GM20000 (cell line): Measurements from ENCODE around the gene CLPTM1L.

Experiments
- DNase-seq: peaks from one replicate; pipeline ENCODE4 v3.0.0; 2012; ENCODE audit warnings: low spot score
- TF ChIP-seq, protein P1 (sequence below): IDR thresholded peaks from 2 replicates; pipeline ENCODE4 v1.5.1; 2012; ENCODE audit warnings: mild to moderate bottlenecking, control low read depth; ENCODE audit errors: extremely low read depth, missing control alignments

CLPTM1L gene

DNA sequence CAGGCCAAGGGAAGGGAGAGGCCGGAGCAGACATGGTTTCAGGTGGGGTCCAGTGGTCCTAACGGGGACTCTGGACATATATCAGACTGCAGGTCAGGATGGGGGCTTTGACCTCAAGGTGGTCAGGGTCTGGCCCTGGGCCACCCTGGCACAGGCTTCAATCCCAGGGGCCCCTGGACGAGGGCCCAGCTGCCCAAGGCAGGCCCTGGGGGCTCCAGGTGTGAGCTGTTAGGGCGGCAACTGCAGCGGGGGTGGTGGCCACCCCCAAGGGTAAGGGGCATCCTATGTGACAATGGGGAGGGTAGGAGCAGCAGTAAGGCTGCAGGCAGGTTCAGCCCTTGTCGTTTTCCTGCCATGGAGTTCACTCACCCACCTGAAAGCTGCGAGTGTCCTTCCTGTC lies 45.4 kb upstream of the CLPTM1L start:
- TF ChIP-seq, protein P1, sequence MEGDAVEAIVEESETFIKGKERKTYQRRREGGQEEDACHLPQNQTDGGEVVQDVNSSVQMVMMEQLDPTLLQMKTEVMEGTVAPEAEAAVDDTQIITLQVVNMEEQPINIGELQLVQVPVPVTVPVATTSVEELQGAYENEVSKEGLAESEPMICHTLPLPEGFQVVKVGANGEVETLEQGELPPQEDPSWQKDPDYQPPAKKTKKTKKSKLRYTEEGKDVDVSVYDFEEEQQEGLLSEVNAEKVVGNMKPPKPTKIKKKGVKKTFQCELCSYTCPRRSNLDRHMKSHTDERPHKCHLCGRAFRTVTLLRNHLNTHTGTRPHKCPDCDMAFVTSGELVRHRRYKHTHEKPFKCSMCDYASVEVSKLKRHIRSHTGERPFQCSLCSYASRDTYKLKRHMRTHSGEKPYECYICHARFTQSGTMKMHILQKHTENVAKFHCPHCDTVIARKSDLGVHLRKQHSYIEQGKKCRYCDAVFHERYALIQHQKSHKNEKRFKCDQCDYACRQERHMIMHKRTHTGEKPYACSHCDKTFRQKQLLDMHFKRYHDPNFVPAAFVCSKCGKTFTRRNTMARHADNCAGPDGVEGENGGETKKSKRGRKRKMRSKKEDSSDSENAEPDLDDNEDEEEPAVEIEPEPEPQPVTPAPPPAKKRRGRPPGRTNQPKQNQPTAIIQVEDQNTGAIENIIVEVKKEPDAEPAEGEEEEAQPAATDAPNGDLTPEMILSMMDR, result no peak
- DNase-seq, result no peak

- no peak for DNase-seq
- TF ChIP-seq, protein P1, result no peak
Observed at GRCh38 chr5:1388383-1388967, 43.6 kb upstream of the CLPTM1L start.

DNA sequence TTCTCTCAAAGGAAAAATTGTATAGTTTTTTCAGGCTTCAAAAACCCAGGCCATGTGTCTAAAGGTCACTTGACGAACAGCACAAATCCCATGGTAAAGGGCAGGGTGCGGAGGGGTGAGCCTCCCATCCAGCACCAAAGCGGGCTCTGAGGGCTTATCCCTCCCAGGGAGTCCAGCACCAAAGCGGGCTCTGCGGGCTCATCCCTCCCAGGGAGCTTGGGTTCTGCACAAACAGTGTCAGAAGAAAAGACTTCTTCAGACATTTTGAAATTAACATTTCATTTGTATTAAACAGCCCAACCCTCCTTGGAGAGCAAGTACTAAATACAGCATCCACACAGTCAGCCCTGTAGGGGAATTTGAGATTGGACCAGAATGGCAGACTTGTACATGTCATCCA lies 43.0 kb upstream of the CLPTM1L start:
- no peak for DNase-seq
- TF ChIP-seq, protein P1, result no peak

DNA sequence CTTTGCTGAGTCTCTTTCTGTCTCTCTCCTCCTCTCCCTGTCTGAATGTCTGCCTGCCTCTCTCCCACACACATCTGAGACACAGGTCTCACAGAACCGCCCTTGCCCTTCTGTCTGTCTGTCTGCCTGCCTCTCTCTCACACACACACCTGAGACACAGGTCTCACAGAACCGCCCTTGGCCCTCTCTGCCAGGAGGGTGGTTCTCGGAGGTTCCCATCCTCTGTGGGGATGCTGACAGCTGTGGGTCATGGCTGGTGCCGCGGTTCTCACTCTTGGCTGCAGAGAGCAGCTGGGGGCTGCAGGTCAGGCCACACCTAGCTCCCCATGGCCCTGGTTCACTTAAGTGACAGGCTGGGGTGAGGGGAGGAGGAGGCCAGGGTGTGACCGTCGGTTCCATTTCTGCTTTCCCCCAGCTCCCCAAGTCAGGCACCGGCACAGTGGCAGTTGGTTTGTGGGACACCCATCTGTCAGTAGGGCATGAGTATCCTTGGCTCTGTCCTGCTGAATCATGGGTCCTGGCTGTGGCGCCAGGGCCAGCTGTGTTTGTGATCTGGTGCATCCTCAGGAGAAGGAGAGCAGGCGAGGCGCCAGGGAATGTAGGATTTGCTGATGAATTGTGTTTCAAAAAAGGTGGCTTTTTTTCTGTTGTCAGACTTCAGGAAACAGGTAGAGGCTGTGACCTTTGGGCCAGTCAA lies 42.3 kb upstream of the CLPTM1L start:
- TF ChIP-seq, protein P1, result no peak
- DNase-seq, result no peak

- peak; percentile 78 for DNase-seq
- TF ChIP-seq, protein P1, result no peak
Observed at GRCh38 chr5:1386274-1386717, 41.4 kb upstream of the CLPTM1L start.

- DNase-seq, result peak; percentile 93
- TF ChIP-seq, protein P1, result no peak
Observed at GRCh38 chr5:1385395-1386273, 40.7 kb upstream of the CLPTM1L start.

GRCh38 chr5:1384521-1384920 lies 39.6 kb upstream of the CLPTM1L start:
- no peak for DNase-seq
- TF ChIP-seq, protein P1, result no peak
